Stimulated activated CD8-positive, alpha-beta memory T cell treated with anti-CD3 and anti-CD28 coated beads, Interleukin-7, amount 100 ng/mL, for 48 hours (primary cell): ENCODE results near the gene MMD.
A peak's percentile ranks its signal among the peaks of the same experiment; 100 is the strongest.
"Not testable (repeated sequence)": the region's sequence is repeated elsewhere in the genome, so short reads cannot be mapped to it uniquely, and the experiment has no call there.

Source experiments
- DNase-seq, 2 donors: peaks; one replicate each; pipeline ENCODE4 v3.0.0-alpha.2; 2020; ENCODE audit warnings: low read depth in 1 of 2; ENCODE audit errors: extremely low read depth in 1 of 2

MMD gene

DNA sequence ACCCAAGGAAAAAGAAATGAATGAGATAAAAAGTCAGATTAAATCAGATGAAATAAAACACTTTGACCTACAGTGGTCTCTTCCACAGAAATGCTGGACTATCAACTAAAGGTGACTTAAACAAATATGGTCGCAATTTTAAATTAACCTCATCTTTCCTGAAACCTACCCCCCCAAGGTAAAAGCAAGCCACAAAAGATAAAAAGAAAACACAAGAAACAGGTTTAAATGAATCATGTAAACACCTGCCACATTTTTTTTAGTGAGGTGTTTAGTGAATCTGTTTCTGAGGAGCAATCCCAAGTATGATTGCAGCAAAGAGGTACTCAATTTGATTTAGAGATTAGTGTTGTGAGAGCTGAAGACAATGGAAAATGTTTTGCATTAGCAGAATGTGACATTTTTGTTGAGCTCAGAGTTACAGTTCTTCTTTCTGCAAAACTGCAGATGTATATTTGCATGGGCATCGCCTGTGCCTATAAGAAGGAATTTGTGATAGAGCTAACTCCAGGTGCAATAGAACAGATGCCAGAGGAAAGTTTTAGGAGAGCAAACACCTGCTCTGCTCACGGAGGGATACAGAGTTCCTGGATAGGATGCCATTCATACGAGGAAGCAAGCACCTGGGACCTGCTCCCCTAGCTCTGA lies 3.4 kb upstream of the MMD start:
- DNase-seq: no peak

DNA sequence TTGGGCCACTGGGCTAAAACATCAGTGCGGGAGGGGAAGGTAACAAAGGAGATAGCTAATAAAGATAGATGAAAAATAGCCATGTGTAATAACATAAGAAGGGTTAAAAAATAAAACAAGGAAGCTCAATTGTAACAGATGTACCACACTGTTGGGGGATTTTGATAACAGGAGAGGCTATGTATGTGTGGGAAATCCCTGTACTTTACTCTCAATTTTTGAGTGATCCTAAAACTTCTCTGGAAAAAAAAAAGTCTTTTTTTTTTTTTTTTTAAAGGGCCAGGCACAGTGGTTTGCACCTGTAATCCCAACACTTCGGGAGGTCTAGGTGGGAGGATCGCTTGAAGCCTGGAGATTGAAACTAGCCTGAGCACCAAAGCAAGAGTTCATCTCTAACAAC lies 1.9 kb upstream of the MMD start:
- DNase-seq: no peak

- not testable (repeated sequence) for DNase-seq
Observed at GRCh38 chr17:55422828-55423164, 1.2 kb upstream of the MMD start.

DNA sequence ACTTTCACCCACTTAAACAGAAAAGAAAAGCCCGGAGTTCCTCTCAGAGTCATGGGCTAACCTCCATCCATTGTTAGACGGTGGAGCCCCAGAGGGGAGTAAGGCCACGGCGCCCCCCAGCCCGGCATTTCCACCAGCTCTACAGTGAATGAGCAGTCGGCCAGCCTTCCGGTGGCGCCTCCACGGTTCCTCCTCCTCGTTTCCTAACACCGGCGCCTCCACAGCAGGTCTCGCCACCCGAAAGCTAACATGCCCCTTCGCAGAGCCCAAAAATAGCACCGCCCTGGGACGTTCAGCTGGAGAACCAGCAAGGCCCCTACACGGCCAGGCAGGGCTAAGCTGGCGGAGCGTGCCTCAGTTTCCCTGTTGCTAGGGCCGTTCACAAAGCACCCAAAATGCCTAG lies 858 bp downstream of the MMD start:
- DNase-seq: no peak

DNA sequence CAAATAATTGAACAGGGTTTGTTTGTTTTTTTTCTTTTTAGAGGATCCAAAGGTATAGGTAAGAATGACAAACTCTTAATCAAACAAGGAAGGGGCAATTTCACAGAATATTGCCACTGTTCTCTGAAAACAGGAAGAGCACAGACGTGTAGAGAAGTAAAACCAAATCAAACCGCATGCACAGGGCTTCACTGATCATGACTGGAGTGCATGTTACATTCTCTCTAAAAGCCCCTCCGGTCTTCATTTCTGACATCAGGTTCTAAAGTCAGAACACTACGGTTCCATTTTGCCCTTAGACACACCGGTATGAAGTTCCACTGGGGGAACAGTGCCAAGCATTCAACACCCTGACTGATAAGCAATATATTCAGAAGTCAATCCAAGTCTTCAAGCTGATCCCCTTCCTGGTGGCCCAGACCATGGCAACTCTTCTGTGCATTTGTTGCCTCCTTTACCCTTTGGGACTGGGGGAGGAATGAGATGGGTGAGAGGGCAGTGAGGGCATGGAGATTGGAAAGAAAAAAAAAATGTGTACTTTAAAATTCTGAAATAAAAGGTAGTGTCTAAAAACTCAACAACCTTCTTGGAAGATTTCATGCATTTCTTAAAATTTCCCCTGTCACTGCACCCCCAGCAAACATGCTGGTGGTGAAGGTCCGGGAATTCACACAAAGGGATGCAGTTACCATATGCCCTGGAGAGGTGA lies 1.4 kb downstream of the MMD start:
- DNase-seq: no peak

DNA sequence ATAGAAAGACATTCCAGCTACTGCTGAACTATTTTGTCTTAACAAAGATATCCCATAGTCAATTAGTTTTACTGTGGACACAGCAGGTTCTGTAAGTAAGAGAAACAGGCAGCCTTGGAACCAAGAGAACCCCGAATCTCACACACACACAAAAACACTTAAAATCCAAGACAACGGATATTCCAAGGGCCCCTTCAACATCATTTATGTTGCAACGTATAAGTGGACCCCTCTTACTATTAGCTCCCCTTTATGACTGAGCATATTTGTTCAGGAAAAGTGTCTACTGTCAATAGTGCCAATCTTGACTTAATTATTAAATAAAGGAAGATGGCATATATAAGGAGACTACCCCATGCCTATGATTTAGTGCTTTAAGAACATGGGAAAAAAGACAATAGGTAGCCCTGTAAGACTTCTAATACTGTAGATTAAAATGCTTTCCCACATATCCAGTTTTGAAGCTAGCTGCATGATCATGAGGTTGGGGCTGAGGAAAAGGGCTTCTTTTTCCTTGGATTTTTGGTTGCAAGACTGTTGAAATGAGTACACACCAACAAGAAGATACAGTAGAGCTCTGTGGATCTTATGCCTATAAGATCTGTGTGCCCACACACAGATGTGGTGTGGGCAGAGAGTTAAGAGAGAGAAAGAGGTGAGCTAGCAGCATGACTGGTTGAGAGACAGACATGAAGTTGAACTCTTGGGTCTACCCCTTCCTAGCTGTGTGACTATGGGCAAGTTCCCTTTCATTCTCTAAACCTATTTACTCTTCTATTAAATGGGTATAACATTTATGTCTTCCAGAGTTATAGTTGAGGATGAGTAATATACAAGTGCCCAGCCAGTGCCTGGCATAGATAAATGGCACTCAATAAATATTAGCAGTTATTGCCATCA lies 3.0 kb downstream of the MMD start:
- DNase-seq: no peak

- DNase-seq: no peak
Observed at GRCh38 chr17:55417411-55418268, 4.0 kb downstream of the MMD start.

DNA sequence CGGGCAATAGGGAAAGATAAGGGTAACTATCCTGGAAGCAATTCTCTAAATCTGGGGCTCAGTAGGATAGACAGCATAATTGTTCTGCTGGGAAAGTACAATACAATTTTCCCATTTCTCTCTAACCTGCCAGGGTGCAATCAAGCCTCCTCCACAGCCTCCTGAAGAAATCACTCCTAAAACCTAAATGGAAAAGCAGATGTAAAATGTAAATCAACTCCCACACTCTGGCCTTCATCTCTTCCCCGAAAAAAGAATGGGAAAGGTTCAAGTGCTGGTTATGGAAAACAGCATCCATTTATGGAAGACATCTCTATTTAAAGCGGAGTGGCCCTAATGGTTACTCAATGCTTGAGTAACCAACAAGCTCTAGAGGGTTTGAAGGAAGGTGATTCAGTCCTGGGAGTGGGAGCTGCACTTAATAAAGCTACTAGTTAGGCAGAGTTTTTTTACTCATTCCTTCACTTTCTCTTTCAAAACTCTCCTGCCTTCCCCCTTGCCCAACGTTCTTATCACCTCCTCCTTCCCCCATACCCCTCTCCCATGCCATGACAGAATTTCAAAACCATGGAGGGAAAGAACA lies 5.1 kb downstream of the MMD start:
- no peak for DNase-seq

DNA sequence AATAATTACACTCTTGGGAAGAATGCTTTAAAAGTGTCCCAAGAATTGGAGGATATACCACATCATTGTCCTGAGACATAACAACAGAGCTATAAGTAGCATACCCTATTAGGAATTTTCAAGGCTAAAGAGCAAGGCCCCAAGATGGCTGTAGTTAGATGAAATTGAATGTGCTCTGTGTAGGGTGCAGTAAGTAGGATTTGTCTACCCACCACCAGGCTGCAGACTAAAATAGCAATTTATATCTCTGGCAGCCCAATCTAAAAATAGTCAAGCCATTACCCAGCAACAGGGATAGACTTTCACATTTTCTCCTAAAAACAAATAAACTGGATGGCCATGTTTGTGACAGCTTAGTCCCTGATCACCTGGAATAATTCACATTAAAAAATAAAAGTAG lies 5.6 kb downstream of the MMD start:
- no peak for DNase-seq

DNA sequence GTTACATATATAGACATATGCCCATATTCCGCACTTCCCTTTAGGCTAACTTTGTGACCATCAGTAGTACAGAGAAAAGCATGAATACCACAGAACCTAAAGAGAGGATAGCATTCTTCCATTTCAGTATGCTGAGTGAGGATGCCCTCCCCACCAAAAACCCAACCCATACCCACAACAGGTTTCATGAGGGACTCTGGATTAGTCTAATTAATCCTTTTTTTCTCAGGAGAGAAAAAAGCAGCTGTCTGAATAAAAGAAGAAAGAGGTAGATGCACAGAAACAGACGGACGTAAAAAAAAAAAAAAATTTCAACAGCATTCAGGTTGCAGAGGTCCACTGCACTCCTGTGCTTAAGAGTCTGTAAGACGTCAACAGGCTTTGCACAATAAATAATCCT lies 6.7 kb downstream of the MMD start:
- no peak for DNase-seq

- peak in 1 of 2 donors; percentile 8 for DNase-seq
Observed at GRCh38 chr17:55413825-55414489, 7.7 kb downstream of the MMD start.

DNA sequence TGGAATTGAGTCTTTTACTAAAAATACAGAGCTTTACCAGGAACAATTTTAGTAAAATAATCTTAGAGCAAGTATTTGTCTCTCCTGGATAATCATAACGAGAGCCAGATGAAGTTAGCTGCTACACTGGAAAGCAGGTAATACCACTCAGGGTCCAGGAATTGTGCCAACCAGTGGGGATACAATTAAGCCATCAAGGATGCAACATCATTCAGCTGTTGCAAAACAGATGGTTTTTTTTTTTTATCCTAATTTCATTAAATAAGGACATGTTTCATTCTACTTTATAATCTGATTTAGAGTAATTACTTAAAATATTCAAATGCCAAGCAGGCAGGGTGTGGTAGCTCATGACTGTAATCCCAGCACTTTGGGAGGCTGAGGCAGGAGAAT lies 10.2 kb downstream of the MMD start:
- DNase-seq: no peak

GRCh38 chr17:55410722-55411462 lies 10.7 kb downstream of the MMD start:
- DNase-seq: no peak

DNA sequence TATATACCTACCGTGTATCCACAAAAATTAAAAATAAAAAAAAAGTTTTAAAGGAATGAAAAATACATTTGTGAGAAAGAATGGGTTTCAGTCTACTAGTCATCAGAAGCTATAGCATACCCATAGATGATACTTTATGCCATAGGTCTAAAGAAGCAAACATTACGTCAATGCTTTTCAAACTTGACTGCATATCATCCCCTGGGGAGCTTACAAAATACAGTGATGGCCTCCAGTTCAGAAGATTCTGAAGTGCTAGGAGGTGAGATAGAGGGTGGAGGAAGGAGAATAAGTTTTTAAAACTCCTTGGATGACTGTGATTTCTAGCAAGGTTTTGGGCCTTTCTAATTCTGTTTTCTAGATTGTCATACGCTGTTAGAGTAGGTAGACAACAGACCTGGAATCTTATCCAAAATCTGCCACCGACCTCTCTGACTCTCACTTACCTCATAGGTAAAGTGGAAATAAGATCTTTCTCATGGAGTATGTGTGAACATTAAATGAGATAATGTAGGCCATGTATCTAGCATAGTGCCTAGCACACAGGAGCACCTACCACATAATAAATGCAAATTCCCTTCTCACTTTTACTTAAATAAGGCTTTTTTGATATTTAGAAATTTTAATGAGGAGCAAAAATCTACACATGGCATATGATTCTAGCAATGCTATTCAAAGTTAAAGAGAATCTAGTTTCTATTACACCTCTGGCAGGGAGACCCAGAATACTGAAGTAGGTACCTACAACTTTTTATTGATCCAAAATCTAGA lies 12.4 kb downstream of the MMD start:
- no peak for DNase-seq

GRCh38 chr17:55407641-55408566 lies 13.7 kb downstream of the MMD start:
- DNase-seq: no peak

DNA sequence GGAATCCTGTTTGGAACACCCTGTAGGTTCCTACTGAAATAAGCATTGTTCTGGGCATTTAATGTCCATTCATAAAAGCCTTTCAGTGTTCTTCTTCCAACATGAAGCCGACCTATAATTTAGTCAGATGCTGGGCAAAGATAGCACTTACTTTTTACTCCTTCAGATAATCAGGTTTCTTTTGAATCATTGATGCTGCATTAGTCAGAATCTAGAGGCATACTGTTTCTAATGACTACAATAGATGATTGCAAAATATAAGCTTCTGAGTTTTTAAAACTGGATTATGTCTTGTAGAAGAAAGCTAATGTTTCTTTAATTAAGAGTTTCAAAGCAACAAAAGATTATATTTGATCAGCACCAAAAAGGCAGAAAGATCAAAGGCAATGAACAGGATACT lies 16.0 kb downstream of the MMD start:
- DNase-seq: no peak

- not testable (repeated sequence) for DNase-seq
Observed at GRCh38 chr17:55404197-55404596, 17.4 kb downstream of the MMD start.

- DNase-seq: no peak
Observed at GRCh38 chr17:55402374-55402773, 19.3 kb downstream of the MMD start.
